Activated CD8-positive, alpha-beta memory T cell treated with anti-CD3 and anti-CD28 coated beads, Interleukin-2, amount 50 U/mL, for 24 hours (primary cell): ENCODE results near the gene PPP3CB.

Experiments
- DNase-seq: peaks from one replicate; pipeline ENCODE4 v3.0.0-alpha.2; 2020; ENCODE audit errors: extremely low read depth

PPP3CB gene

DNA sequence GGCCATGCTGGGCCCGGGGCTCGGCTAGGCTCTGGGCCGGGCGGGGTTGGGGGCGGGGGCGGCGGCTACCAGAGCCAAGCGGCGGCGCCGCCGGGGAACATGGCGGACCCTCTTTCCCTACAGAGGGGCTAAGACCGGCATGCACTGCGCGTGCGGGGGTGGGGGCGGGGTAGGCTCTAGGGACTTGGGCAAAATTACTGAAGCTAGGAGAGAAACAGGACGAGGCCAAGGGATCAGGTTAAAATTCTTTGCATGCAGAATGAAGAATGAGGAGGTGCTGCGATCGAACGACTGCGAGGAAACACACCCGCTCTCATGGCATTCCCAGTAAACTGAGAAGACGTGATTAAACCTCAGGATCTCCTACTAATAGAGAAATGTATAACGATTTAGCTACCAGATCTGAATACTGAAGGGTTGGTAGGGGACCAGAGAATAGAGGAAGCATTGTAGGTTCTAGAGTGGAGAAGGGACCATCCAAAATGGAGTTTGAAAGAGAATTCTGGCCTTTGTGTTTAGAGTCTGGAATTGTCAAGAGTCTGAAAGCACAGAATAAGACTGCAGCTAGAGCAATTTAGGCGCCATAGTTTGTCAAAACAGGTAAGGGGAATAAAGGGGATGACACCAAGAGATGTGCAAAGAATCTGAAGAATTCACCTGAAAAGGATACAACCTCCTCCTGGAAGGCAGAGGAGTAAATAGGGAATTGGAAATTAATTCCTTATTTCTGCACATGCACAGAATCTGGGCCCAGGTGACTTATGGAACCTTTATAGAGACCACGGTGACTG is at the start of gene PPP3CB:
TSS of gene PPP3CB (minus strand) at position 141 of the 791 bp plus-strand sequence. CDS start at position 6, 135 bp downstream.
- DNase-seq, result peak; percentile 67

DNA sequence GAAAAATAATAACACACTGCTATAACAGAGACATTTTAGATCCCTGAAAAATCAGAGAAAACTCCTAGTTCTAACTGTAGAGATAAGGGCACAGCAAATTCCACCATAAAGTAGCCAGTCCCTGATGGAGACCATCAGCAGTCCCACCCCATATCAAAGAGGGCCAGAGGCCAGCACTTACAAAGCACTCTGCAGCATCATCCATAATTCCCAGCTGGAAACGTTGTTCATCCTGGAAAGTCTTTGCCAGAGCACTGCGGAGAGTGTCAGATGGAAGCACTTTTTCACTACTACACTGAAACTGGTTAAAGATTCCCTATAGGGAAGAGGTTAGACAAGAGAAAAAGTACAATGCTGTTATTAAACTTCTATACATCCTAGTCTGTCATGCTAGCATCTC is 49.5 kb upstream of the PPP3CB start:
- DNase-seq, result no peak

- no peak for DNase-seq
Observed at GRCh38 chr10:73537709-73538108, 41.9 kb upstream of the PPP3CB start.

DNA sequence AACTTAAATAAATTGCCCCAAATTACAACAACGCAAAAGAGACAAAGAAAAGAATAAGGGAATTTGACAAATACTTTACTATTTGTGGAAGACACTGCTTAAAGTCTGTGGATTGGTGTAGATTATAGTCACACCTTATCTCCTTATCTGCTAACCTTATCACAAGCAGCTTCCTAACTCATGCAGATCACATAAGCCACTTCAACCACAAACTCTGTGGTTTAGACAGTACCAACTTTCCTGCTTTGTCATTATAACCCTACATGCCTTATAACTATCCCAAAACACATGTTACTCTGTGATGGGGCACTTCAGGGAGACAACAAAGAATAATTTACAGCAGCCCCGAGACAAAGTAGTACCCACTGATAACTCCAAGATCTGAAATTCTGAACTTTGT is 41.5 kb upstream of the PPP3CB start:
- DNase-seq, result no peak

- DNase-seq, result no peak
Observed at GRCh38 chr10:73534857-73535256, 39.0 kb upstream of the PPP3CB start.

- peak; percentile 2 for DNase-seq
Observed at GRCh38 chr10:73529089-73529832, 33.4 kb upstream of the PPP3CB start.

DNA sequence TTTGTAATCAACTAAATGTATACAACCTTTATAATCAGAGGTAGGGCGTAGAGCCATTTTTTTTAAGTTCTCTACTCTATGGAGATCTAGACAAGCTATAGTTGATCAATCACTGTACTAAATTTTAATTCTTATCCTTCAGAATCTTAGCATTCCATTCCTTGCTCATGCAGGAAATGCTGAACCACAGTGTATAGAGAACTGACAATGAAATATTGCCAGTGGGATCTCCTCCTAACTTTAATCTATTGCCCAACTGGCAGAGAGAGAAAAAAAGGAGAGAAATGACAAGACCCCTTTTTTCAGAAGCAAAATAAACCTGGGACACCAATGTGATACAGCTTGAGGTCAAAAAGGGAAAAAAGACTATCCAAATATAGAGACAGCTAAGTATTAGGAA is 26.4 kb upstream of the PPP3CB start:
- no peak for DNase-seq

DNA sequence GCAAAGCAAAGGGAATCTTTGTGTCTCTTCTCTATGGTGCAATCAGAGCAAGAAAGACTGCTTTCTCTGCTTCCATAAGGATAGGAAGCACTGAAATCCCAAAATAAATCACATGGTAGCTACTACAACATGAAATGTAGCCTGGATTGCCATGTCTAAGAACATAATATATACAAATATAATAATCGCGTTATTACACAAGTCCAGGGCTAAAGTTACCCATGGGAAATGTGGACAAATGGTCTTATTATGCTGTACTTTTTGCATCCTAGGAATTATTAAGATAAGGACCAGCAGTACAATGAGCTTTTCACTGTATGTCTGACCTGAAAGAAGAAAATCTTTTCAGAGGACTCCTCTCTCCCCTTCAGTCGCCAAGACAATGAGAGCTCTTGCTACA is 23.5 kb upstream of the PPP3CB start:
- no peak for DNase-seq

- no peak for DNase-seq
Observed at GRCh38 chr10:73517166-73517888, 21.5 kb upstream of the PPP3CB start.

- no peak for DNase-seq
Observed at GRCh38 chr10:73512207-73512743, 16.5 kb upstream of the PPP3CB start.

GRCh38 chr10:73509695-73510094 is 13.9 kb upstream of the PPP3CB start:
- DNase-seq, result no peak

DNA sequence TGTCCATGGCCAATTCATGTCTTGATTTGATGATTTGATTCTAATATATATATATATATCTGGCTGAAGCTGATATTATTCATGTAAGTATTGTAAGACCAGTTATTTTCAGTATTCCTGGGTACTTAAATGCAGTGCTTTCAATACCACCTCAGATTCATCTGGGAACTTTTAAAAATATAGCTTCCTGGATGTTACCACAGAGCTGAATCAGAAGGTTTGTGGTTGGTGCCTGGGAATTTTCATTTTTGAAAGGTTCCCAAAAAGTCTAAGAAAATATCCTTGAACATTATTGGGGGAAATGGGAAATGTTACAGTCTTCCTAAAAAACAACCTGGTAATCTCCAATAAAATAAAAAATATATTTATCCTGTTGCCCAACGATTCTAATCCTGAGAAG is 10.7 kb upstream of the PPP3CB start:
- no peak for DNase-seq

DNA sequence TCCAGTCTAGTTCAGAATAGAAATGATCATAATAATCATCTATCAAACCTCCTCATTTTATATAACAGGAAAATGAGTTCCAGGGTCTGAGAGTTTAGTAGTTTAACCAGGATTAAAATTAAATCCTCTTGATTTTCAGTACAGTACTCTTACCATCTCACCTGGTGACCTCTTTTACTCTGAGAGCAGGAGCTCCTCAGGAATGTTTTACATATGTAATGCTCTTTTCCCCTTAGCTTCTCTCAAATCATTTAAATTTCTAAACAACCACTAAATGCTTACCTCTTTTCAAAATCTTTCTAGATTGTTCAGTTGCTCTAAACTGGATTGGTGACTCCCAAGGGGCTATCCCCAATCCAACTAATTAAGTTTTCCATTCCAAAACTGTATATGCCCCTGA is 10.2 kb upstream of the PPP3CB start:
- no peak for DNase-seq

GRCh38 chr10:73503037-73503436 is 7.2 kb upstream of the PPP3CB start:
- no peak for DNase-seq

DNA sequence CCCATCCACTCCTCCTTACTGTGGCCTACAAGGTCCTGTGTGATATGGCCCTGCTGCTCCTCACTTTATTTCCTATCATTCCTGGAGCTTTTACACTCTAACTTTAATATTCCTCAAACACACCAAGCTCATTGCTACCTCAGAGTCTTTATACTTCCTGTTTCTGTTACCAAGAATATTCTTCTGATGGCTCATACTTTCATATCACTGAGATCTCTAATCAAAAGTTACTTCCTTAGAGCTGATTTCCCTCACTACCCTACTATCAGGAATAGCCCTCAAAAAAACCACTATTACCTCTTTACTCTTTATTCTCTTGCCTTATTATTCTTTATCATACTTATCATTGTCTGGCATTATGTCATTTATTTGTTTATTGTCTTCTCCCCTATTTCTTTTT is 5.8 kb upstream of the PPP3CB start:
- DNase-seq, result no peak

- no peak for DNase-seq
Observed at GRCh38 chr10:73497623-73498022, 1.8 kb upstream of the PPP3CB start.

GRCh38 chr10:73495226-73495883 is 469 bp downstream of the PPP3CB start:
- DNase-seq, result peak; percentile 73

- no peak for DNase-seq
Observed at GRCh38 chr10:73494877-73495225, 973 bp downstream of the PPP3CB start.

- DNase-seq, result no peak
Observed at GRCh38 chr10:73494213-73494612, 1.6 kb downstream of the PPP3CB start.

- DNase-seq, result no peak
Observed at GRCh38 chr10:73493781-73494180, 2.0 kb downstream of the PPP3CB start.

DNA sequence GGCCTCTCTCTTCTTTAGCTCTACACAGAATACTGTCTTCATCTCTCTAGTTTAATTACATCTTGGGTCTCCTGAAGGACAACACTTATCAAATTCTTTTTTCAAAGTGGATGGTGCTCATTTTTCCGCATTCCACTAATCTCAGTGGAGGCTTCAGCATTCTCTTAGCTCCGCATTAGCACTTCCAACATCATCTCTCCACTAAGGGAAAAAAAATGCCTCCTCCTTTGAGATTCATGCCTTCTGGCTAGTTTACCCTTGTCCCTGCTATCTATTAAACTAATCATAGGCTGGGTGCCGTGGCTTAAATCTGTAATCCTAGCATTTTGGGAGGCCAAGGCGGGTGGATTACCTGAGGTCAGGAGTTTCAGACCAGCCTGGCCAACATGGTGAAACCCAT is 9.2 kb downstream of the PPP3CB start:
- DNase-seq, result no peak

GRCh38 chr10:73485320-73485719 is 10.5 kb downstream of the PPP3CB start:
- no peak for DNase-seq
